HG02938 (cell line): ENCODE measurements around the gene GNB4.
A peak's percentile ranks its signal among the peaks of the same experiment; 100 is the strongest.

Experiments used
- ATAC-seq: cut with Tn5 transposase; IDR thresholded peaks from one replicate; pipeline ENCODE4 v1.9.1; 2021; ENCODE audit warnings: mild to moderate bottlenecking, moderate library complexity; ENCODE audit not compliant: unreplicated experiment

Gene GNB4

GRCh38 chr3:179373938-179374337 lies 77.3 kb downstream of the GNB4 start:
- ATAC-seq: no peak

GRCh38 chr3:179369621-179370020 lies 81.6 kb downstream of the GNB4 start:
- no peak for ATAC-seq

- ATAC-seq: no peak
Observed at GRCh38 chr3:179363332-179363731, 87.9 kb downstream of the GNB4 start.

- ATAC-seq: no peak
Observed at GRCh38 chr3:179355996-179356395, 95.3 kb downstream of the GNB4 start.

- peak; percentile 62 for ATAC-seq
Observed at GRCh38 chr3:179348325-179349013, 102.8 kb downstream of the GNB4 start.

GRCh38 chr3:179347345-179348194 lies 103.7 kb downstream of the GNB4 start, which contains the start of gene MFN1:
MFN1 (plus strand) TSS chr3:179347709; CDS start chr3:179348852, 1,143 bp downstream.
- ATAC-seq: peak; percentile 90
